Large intestine (tissue), 3 donors: ENCODE measurements around the gene SIRPB2. TPM values are rescaled to one million over a fixed set of nuclear protein-coding genes. Genes with fewer than 3 reads are reported as not detected.

Experiments used
- DNase-seq, 2 donors: peaks; one replicate each; pipeline versions ENCODE4 v3.0.0 to v3.0.0-alpha.2; 2013
- H3K27ac ChIP-seq: one replicate; pipeline ENCODE4 v1.5.1; 2013; ENCODE audit warnings: low read length
- H3K27me3 ChIP-seq: 2 replicates; pipeline ENCODE4 v1.6.1; 2013; ENCODE audit warnings: low read length; ENCODE audit not compliant: control insufficient read depth, insufficient read depth
- H3K36me3 ChIP-seq: 2 replicates; pipeline ENCODE4 v1.6.1; 2013; ENCODE audit warnings: low read length; ENCODE audit not compliant: control insufficient read depth, insufficient read depth
- H3K4me1 ChIP-seq: one replicate; pipeline ENCODE4 v1.6.1; 2013; ENCODE audit warnings: low read length; ENCODE audit not compliant: control insufficient read depth, insufficient read depth
- H3K4me3 ChIP-seq: one replicate; pipeline ENCODE4 v1.5.1; 2013; ENCODE audit warnings: low read length
- H3K9me3 ChIP-seq: one replicate; pipeline ENCODE4 v1.6.1; 2013; ENCODE audit warnings: mild to moderate bottlenecking, low read depth, low read length, moderate library complexity; ENCODE audit not compliant: control insufficient read depth
- WGBS: methylation state at CpG from one replicate; pipeline ENCODE4 v1.1.5; 2013; ENCODE audit warnings: low lambda C conversion rate; ENCODE audit not compliant: insufficient coverage; 5-methylcytosine and 5-hydroxymethylcytosine counted together
- polyA plus RNA-seq: library from polyadenylated mRNA; unstranded; fragments of 120-200 nt; gene quantifications from one replicate; pipeline ENCODE4 v1.2.1, GENCODE V29; 2013

SIRPB2 gene
- polyA plus RNA-seq, 1 donor: 1.4 TPM

DNA sequence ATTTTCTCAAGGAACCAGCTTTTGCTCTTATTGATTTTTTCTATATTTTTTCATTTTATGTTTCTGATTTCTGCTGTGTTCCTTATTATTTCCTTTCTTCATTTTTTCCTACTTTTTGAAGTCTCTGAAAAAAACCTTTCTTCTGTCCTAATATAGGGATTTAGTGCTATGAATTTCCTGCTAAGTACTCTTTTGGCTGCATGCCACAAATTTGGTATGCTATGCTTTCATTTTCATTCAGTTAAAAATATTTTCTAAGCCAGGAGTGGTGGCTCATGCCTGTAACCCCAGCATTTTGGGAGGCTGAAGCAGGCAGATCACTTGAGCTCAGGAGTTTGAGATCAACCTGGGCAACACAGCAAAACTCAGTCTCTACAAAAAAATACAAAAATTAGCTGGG is 35.7 kb upstream of the SIRPB2 start:
- DNase-seq: no peak
- Histone ChIP-seq H3K36me3 (no peaks in the 10 kb centered on the region), H3K4me1 (no peaks in the 10 kb centered on the region), H3K9me3 (no peaks in the 10 kb centered on the region), H3K27ac (no peak overlapping the region), H3K4me3 (no peak overlapping the region), H3K27me3 (no peaks in the 10 kb centered on the region)

DNA sequence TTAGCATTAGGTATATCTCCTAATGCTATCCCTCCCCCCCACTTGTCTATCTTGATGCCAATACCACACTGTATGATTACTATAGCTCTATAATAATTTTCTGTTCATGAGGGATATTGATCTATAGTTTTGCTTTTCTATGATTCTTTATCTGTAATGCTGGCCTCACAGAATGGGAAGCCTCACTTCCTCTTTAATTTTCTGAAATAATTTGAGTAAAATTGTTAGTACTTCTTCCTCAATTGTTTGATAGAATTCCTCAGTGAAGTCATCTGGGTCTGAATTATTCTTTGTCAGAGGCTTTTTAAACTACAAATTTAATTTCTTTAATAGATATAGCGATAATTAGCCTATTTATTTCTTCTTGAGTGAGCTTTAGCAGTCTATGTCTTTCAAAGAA is 35.1 kb upstream of the SIRPB2 start:
- Histone ChIP-seq H3K27ac (no peak overlapping the region), H3K27me3 (peaks cover 3% of the 10 kb centered on the region), H3K4me3 (no peak overlapping the region), H3K36me3 (no peaks in the 10 kb centered on the region), H3K4me1 (no peaks in the 10 kb centered on the region), H3K9me3 (no peaks in the 10 kb centered on the region)
- WGBS: 88% methylated on average over 1 of the region's 1 CpG
- DNase-seq: no peak

- no peaks in the 10 kb centered on the region for H3K36me3 ChIP-seq
- H3K4me1 ChIP-seq: no peaks in the 10 kb centered on the region
- no peak overlapping the region for H3K27ac ChIP-seq
- WGBS: no CpG with 5 or more reads among the region's 4 CpGs
- no peak for DNase-seq
- H3K4me3 ChIP-seq: no peak overlapping the region
- peaks cover 7% of the 10 kb centered on the region for H3K27me3 ChIP-seq
- no peaks in the 10 kb centered on the region for H3K9me3 ChIP-seq
Observed at GRCh38 chr20:1524004-1524403, 32.8 kb upstream of the SIRPB2 start.

DNA sequence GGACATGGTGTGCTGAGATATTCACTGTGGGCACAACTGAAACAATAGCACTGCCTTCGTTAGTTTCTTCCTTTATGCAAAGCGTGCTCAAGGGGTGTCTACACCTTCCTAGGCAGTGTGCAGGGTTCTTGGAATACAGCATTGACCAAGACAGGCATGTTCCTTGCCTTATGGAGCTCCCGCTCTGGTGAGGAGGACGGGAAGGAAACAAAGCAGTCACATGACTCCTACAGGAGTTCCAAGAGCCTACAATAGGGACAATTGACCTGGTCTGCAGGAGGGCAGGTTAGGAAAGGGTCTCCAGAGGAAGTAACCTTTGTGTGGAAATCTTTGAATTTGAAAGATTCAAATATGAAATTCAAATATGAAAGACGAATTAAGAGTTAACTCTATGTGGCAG is 25.8 kb upstream of the SIRPB2 start:
- Histone ChIP-seq H3K27me3 (peaks cover 10% of the 10 kb centered on the region), H3K36me3 (no peaks in the 10 kb centered on the region), H3K27ac (no peak overlapping the region), H3K9me3 (no peaks in the 10 kb centered on the region), H3K4me1 (no peaks in the 10 kb centered on the region), H3K4me3 (no peak overlapping the region)
- DNase-seq: no peak
- 80% methylated on average over 1 of the region's 5 CpGs for WGBS

GRCh38 chr20:1513801-1514200 is 22.6 kb upstream of the SIRPB2 start:
- no peaks in the 10 kb centered on the region for H3K4me1 ChIP-seq
- WGBS: no CpG with 5 or more reads among the region's 1 CpG
- no peak overlapping the region for H3K4me3 ChIP-seq
- H3K36me3 ChIP-seq: no peaks in the 10 kb centered on the region
- no peak for DNase-seq
- no peaks in the 10 kb centered on the region for H3K9me3 ChIP-seq
- no peak overlapping the region for H3K27ac ChIP-seq
- peaks cover 11% of the 10 kb centered on the region for H3K27me3 ChIP-seq

- H3K9me3 ChIP-seq: no peaks in the 10 kb centered on the region
- H3K4me3 ChIP-seq: no peak overlapping the region
- H3K36me3 ChIP-seq: no peaks in the 10 kb centered on the region
- no peaks in the 10 kb centered on the region for H3K4me1 ChIP-seq
- peaks cover 10% of the 10 kb centered on the region for H3K27me3 ChIP-seq
- H3K27ac ChIP-seq: no peak overlapping the region
- WGBS: 100% methylated on average over 1 of the region's 9 CpGs
- no peak for DNase-seq
Observed at GRCh38 chr20:1509237-1509636, 18.0 kb upstream of the SIRPB2 start.

DNA sequence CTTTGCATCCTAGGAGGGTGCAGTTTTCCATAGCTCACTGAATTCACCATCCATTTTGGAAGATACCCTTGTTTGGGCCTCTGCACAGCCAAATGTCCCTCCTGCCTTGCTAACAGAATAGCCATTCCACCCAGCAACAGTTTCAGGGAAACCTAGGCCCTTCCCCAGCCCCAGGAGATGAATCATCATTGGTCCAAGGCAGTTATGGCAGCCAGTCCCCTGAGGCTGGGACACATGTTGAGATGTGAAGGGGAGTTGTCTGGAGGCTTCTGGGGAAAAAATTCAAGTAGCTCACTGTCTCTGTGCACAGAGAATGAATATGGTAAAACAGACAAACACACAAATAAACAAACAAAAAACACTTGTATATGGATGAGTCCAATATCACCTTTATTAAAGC is 17.4 kb upstream of the SIRPB2 start:
- Histone ChIP-seq H3K36me3 (no peaks in the 10 kb centered on the region), H3K27ac (no peak overlapping the region), H3K4me1 (no peaks in the 10 kb centered on the region), H3K27me3 (peaks cover 10% of the 10 kb centered on the region), H3K9me3 (no peaks in the 10 kb centered on the region), H3K4me3 (no peak overlapping the region)
- no peak for DNase-seq

DNA sequence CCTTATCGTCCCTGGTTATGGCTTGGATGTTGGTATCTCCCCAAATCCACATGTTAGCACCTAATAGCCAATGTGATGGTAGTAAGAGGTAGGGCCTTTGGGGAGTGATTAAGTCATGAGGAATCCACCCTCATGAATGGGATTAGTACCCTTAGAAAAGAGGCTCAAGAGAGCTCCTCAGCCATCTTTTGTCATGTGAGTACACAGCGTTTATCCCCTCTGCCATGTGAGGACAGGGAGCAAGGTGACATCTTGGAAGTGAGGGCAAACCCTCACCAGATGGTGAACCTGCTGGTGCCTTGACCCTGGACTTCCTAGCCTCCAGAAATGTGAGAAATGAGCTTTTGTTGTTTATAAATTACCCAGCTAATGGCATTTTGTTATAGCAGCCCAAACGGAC is 16.1 kb upstream of the SIRPB2 start:
- no peaks in the 10 kb centered on the region for H3K36me3 ChIP-seq
- no peak for DNase-seq
- no peaks in the 10 kb centered on the region for H3K4me1 ChIP-seq
- no peak overlapping the region for H3K27ac ChIP-seq
- H3K9me3 ChIP-seq: no peaks in the 10 kb centered on the region
- H3K4me3 ChIP-seq: no peak overlapping the region
- no CpG with 5 or more reads among the region's 3 CpGs for WGBS
- peaks cover 10% of the 10 kb centered on the region for H3K27me3 ChIP-seq

DNA sequence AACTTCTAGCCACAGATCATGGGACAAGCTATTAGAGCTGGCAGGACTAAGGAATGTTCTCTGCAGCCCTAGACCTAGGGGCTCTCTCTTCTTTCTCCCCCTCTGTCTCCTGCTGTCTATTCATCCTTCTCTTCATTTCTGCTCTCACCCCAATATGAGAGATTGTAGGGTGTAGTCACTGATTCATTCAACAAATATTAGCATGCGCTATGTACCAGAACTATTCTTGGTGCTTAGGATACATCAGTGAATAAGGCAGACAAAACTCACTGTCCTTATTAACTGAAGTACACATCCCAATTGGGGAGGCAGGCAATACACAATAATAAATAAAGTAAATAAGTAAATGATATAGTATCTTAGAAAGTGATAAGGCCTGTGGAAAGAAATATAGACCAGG is 14.7 kb upstream of the SIRPB2 start:
- WGBS: 100% methylated on average over 1 of the region's 1 CpG
- DNase-seq: no peak
- Histone ChIP-seq H3K4me3 (no peak overlapping the region), H3K4me1 (peaks cover 1% of the 10 kb centered on the region), H3K27me3 (peaks cover 4% of the 10 kb centered on the region), H3K27ac (no peak overlapping the region), H3K36me3 (no peaks in the 10 kb centered on the region), H3K9me3 (no peaks in the 10 kb centered on the region)

DNA sequence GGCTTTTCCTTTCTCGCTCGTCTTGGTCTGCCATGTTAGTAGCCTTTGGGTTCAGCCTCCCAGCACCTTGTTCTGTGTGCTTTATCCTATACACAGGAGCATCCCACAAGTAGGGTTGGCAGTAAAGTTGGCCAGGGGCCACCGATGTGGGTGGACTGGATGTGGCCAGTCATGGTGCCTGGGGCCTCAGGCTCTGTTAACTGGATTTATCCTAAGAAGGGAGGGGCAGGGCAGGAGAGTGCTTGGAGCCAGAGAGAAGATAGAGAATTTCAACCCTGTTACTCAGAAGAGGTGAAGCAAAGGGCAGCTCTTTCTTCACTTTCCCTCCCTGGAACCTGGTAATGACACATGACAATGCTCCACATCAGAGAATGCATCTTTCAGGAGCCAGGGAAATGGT is 14.1 kb upstream of the SIRPB2 start:
- H3K27me3 ChIP-seq: peaks cover 2% of the 10 kb centered on the region
- no CpG with 5 or more reads among the region's 3 CpGs for WGBS

GRCh38 chr20:1503564-1504227 is 12.5 kb upstream of the SIRPB2 start:
- Histone ChIP-seq H3K4me1 (peaks cover 8% of the 10 kb centered on the region), H3K4me3 (no peak overlapping the region), H3K27me3 (peaks cover 2% of the 10 kb centered on the region), H3K9me3 (no peaks in the 10 kb centered on the region), H3K27ac (no peak overlapping the region), H3K36me3 (no peaks in the 10 kb centered on the region)
- DNase-seq: peak; percentile 76 to 83
- WGBS: 0% methylated on average over 1 of the region's 8 CpGs

More for the DNA sequence above, 14.1 kb upstream of the SIRPB2 start:
- H3K27ac ChIP-seq: no peak overlapping the region
- peaks cover 3% of the 10 kb centered on the region for H3K4me1 ChIP-seq
- H3K9me3 ChIP-seq: no peaks in the 10 kb centered on the region
- no peak for DNase-seq
- no peaks in the 10 kb centered on the region for H3K36me3 ChIP-seq
- no peak overlapping the region for H3K4me3 ChIP-seq
